ENCODE measurements around the gene ZC3H12A. TPM values are rescaled to one million over a fixed set of nuclear protein-coding genes. Genes with fewer than 3 reads are reported as not detected.

ZC3H12A gene
- total and polyA plus RNA-seq, 2 of the 8 experiments (the other 6 are each of a cell fraction or from before 2014, with no cell fraction given) = 7.4 to 10.0 TPM

DNA sequence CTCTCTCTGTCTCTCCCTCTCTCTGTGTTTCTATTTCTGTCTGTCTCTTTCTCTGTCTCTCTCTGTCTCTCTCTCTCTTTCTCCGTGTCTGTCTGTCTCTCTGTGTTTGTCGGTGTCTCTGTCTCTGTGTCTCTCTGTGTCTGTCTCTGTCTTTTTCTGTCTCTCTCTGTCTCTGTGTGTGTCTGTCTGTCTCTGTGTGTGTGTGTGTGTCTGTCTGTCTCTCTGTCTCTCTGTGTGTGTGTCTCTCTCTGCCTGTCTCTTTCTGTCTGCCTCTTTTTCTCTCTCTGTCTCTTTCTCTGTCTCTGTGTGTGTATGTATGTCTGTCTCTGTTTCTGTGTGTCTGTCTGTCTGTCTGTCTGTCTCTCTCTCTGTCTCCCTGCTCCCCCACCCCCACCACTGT is 31.7 kb upstream of the ZC3H12A start:
- Histone ChIP-seq H3K36me3 (ENCODE audit: control insufficient read depth in 2 of 4, insufficient read depth in 4 of 4, low read length in 3 of 4) (no peaks in the 10 kb centered on the region), H3K14ac (ENCODE audit: insufficient read length) (no peak overlapping the region), H3K4me2 (ENCODE audit: insufficient read depth in 1 of 2, low read depth in 2 of 2, low read length in 2 of 2) (no peak overlapping the region), H3K27me3 (replicated peaks in 1 of 4; ENCODE audit: control insufficient read depth in 3 of 4, extremely low read depth in 1 of 4, insufficient read depth in 3 of 4, low read length in 3 of 4) (no peaks in the 10 kb centered on the region; a peak in 1 of 7 replicates), H3K18ac (ENCODE audit: extremely low read depth, low read length) (no peak overlapping the region), H3K27ac (ENCODE audit: low read depth, low read length) (no peak overlapping the region), H4K91ac (replicated peaks; ENCODE audit: insufficient read length, low read length) (no peak overlapping the region), H3K4me1 (replicated peaks in 1 of 4; ENCODE audit: control insufficient read depth in 3 of 4, insufficient read depth in 4 of 4, low read length in 3 of 4) (peaks cover 0 to 9% (median 5%) of the 10 kb centered on the region in 4 experiments; a peak in 6 of 7 replicates), H3K56ac (replicated peaks; ENCODE audit: insufficient read length, low read depth, low read length) (no peak overlapping the region), H2BK120ac (replicated peaks; ENCODE audit: low read depth, low read length) (no peak overlapping the region), H2AK5ac (ENCODE audit: low read depth, low read length) (no peak overlapping the region), H4K8ac (ENCODE audit: extremely low read depth, insufficient read depth, low read length) (no peak overlapping the region), H3K9ac (replicated peaks in 1 of 4; ENCODE audit: extremely low read depth in 1 of 4, low read depth in 3 of 4, low read length in 3 of 4) (no peak overlapping the region), H2BK12ac (ENCODE audit: low read depth, low read length) (no peak overlapping the region), H2BK5ac (ENCODE audit: low read depth, low read length) (no peak overlapping the region), H3K23ac (ENCODE audit: insufficient read length) (no peak overlapping the region), H3K4me3 (ENCODE audit: extremely low read depth in 1 of 4, insufficient read depth in 2 of 4, low read depth in 3 of 4, low read length in 4 of 4) (no peak overlapping the region), H4K20me1 (replicated peaks in 1 of 2; ENCODE audit: control insufficient read depth in 1 of 2, insufficient read depth in 2 of 2, low read length in 2 of 2) (no peaks in the 10 kb centered on the region), H2AFZ (ENCODE audit: low read length) (no peak overlapping the region), H3K4ac (replicated peaks; ENCODE audit: insufficient read length, low read depth, low read length) (no peak overlapping the region), H3K9me3 (ENCODE audit: insufficient read depth in 2 of 2, low read depth in 1 of 2, low read length in 1 of 2) (no peaks in the 10 kb centered on the region), H2BK20ac (ENCODE audit: low read length) (no peak overlapping the region), H3K79me2 (ENCODE audit: control insufficient read depth in 1 of 2, insufficient read depth in 2 of 2, low read length in 2 of 2) (no peaks in the 10 kb centered on the region), H4K5ac (ENCODE audit: insufficient read length, low read depth, low read length) (no peak overlapping the region), H3K23me2 (ENCODE audit: low read depth, low read length) (peaks cover 3% of the 10 kb centered on the region; the same call in 1 of the 2 replicates), H3K79me1 (ENCODE audit: low read depth, low read length) (no peaks in the 10 kb centered on the region), H2BK15ac (ENCODE audit: low read length) (no peak overlapping the region; the same call in 1 of the 2 replicates)
- WGBS, 2 experiments (ENCODE audit: extremely low coverage in 1 of 2, insufficient coverage in 1 of 2, insufficient read length in 1 of 2, insufficient replicate concordance in 2 of 2, low coverage in 1 of 2, low lambda C conversion rate in 2 of 2, missing lambda C conversion rate in 1 of 2) = 79% methylated on average over 2 of the region's 2 CpGs; no CpG with 5 or more reads in 1 of the 2 experiments
- CTCF ChIA-PET (ENCODE audit: partially characterized antibody) = interaction anchor here (0.5 to 2.6 kb wide), 2 partner anchors 8 to 943 kb away, joined by 3 to 17 read pairs; no protein-coding TSS in a partner anchor
- POLR2A ChIA-PET (ENCODE audit: partially characterized antibody) = no interaction called here
- TF ChIP-seq HDAC6 (IDR thresholded peaks at IDR 0.05; ENCODE audit: low read depth, low read length) = no peak
- TF ChIP-seq RBBP5 (IDR thresholded peaks at IDR 0.05; ENCODE audit: borderline replicate concordance, low read depth, low read length) = no peak
- TF ChIP-seq MAX (IDR thresholded peaks at IDR 0.05) = no peak
- no peak for TF ChIP-seq KDM4A (IDR thresholded peaks at IDR 0.05; ENCODE audit: low read depth, low read length, severe bottlenecking)
- no peak for TF ChIP-seq SIRT6 (IDR thresholded peaks at IDR 0.05; ENCODE audit: low read length)
- TF ChIP-seq SP1 (IDR thresholded peaks at IDR 0.05; ENCODE audit: low read depth, low read length) = no peak
- TF ChIP-seq CBX8 (IDR thresholded peaks at IDR 0.05; ENCODE audit: borderline replicate concordance, low read depth, low read length) = no peak
- no peak for TF ChIP-seq SP2 (IDR thresholded peaks at IDR 0.05; ENCODE audit: low read length)
- TF ChIP-seq TAF1 (IDR thresholded peaks at IDR 0.05; ENCODE audit: low read depth, low read length) = no peak
- no peak for TF ChIP-seq CTBP2 (IDR thresholded peaks at IDR 0.05; ENCODE audit: borderline replicate concordance, insufficient read depth, insufficient read length, low read length)
- TF ChIP-seq, protein P1, sequence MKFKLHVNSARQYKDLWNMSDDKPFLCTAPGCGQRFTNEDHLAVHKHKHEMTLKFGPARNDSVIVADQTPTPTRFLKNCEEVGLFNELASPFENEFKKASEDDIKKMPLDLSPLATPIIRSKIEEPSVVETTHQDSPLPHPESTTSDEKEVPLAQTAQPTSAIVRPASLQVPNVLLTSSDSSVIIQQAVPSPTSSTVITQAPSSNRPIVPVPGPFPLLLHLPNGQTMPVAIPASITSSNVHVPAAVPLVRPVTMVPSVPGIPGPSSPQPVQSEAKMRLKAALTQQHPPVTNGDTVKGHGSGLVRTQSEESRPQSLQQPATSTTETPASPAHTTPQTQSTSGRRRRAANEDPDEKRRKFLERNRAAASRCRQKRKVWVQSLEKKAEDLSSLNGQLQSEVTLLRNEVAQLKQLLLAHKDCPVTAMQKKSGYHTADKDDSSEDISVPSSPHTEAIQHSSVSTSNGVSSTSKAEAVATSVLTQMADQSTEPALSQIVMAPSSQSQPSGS (IDR thresholded peaks at IDR 0.05; ENCODE audit: low read length) = no peak
- TF ChIP-seq SP4 (IDR thresholded peaks at IDR 0.05; ENCODE audit: low read length) = no peak
- no peak for TF ChIP-seq GTF2F1 (IDR thresholded peaks at IDR 0.05; ENCODE audit: borderline replicate concordance, low read depth, low read length)
- FAIRE-seq (peak; percentile 63), DNase-seq (ENCODE audit: low read depth in 1 of 2, low spot score in 2 of 2) (no peak)

Measured in H1 (cell line).